Adipocyte (in vitro differentiated cells): Measurements from ENCODE around the gene MSX2.

Source experiments
- DNase-seq: peaks from one replicate; pipeline ENCODE4 v3.0.0-alpha.2; 2015; ENCODE audit warnings: low read depth
- H3K27me3 ChIP-seq: replicated peaks from 2 replicates; pipeline ENCODE4 v1.7.0; 2013; ENCODE audit warnings: mild to moderate bottlenecking, low read length, moderate library complexity; ENCODE audit not compliant: control insufficient read depth, insufficient read depth
- H3K36me3 ChIP-seq: 2 replicates; pipeline ENCODE4 v1.7.0; 2013; ENCODE audit warnings: low read length, mild to moderate bottlenecking, moderate library complexity; ENCODE audit not compliant: control insufficient read depth, insufficient read depth, severe bottlenecking
- H3K4me1 ChIP-seq: 2 replicates; pipeline ENCODE4 v1.7.0; 2013; ENCODE audit warnings: mild to moderate bottlenecking, low read length, moderate library complexity; ENCODE audit not compliant: control insufficient read depth, insufficient read depth
- H3K4me3 ChIP-seq: 2 replicates; pipeline ENCODE4 v1.7.0; 2013; ENCODE audit warnings: mild to moderate bottlenecking, low read length, moderate library complexity
- H3K9ac ChIP-seq: 2 replicates; pipeline ENCODE4 v1.7.0; 2013; ENCODE audit warnings: mild to moderate bottlenecking, low read length, moderate library complexity
- H3K9me3 ChIP-seq: 2 replicates; pipeline ENCODE4 v1.7.0; 2013; ENCODE audit warnings: mild to moderate bottlenecking, low read length, moderate library complexity; ENCODE audit not compliant: control insufficient read depth

MSX2 gene

GRCh38 chr5:174764309-174764708, 39.9 kb downstream of the MSX2 start:
- Histone ChIP-seq H3K36me3 (no peaks in the 10 kb centered on the region), H3K9me3 (no peaks in the 10 kb centered on the region), H3K27me3 (peaks cover 7% of the 10 kb centered on the region), H3K4me3 (no peak overlapping the region), H3K4me1 (no peaks in the 10 kb centered on the region), H3K9ac (no peak overlapping the region)
- DNase-seq = no peak

GRCh38 chr5:174765540-174765939, 41.2 kb downstream of the MSX2 start:
- DNase-seq = no peak
- no peaks in the 10 kb centered on the region for H3K4me1 ChIP-seq
- no peak overlapping the region for H3K9ac ChIP-seq
- no peaks in the 10 kb centered on the region for H3K36me3 ChIP-seq
- H3K27me3 ChIP-seq = peaks cover 12% of the 10 kb centered on the region
- no peak overlapping the region for H3K4me3 ChIP-seq
- H3K9me3 ChIP-seq = no peaks in the 10 kb centered on the region

DNA sequence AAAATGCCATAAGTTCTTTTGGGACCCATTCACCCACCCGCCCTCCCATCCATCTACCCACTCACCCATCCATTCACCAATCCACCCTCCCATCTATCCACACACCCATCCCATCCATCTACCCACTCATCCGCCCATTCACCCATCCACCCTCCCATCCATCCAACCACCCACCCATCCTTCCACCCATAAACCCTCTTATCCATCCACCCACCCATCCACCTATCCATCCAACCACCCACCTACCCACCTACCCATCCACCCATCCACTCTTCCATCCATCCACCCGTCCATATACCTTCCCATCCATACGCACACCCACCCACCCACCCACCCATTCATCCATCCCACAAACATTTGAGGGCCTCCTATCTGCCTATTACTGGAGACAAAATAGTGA, 43.3 kb downstream of the MSX2 start:
- peaks cover 26% of the 10 kb centered on the region for H3K27me3 ChIP-seq
- no peak overlapping the region for H3K9ac ChIP-seq
- no peaks in the 10 kb centered on the region for H3K36me3 ChIP-seq
- H3K4me1 ChIP-seq = no peaks in the 10 kb centered on the region
- DNase-seq = no peak
- no peak overlapping the region for H3K4me3 ChIP-seq
- peaks cover 5% of the 10 kb centered on the region for H3K9me3 ChIP-seq

DNA sequence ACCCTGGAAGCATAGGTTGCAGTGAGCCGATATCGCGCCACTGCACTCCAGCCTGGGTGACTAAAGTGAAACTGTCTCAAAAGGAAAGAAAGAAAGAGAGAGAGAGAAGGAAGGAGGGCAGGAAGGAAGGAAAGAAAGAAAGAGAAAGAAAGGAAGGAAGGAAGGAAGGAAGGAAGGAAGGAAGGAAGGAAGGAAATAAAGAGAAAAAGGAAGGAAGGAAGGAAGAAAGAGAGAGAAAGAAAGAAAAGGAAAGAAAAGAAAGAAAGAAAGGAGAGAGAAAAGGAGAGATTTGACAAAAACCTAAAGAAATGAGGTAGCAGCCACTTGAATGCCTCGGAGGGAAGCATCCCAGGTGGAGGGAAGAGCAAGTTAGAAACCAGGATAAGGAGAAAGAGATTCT, 44.6 kb downstream of the MSX2 start:
- Histone ChIP-seq H3K4me3 (no peak overlapping the region), H3K9ac (no peak overlapping the region), H3K4me1 (no peaks in the 10 kb centered on the region), H3K9me3 (peaks cover 8% of the 10 kb centered on the region), H3K36me3 (no peaks in the 10 kb centered on the region), H3K27me3 (peaks cover 38% of the 10 kb centered on the region)
- DNase-seq = no peak

GRCh38 chr5:174773371-174773770, 49.0 kb downstream of the MSX2 start:
- Histone ChIP-seq H3K4me1 (peaks cover 4% of the 10 kb centered on the region), H3K4me3 (no peak overlapping the region), H3K9me3 (peaks cover 8% of the 10 kb centered on the region), H3K27me3 (peaks cover 48% of the 10 kb centered on the region), H3K9ac (no peak overlapping the region), H3K36me3 (no peaks in the 10 kb centered on the region)
- DNase-seq = no peak

- H3K9me3 ChIP-seq = peaks cover 8% of the 10 kb centered on the region
- H3K4me1 ChIP-seq = peaks cover 4% of the 10 kb centered on the region
- peak; percentile 11 for DNase-seq
- H3K4me3 ChIP-seq = no peak overlapping the region
- peaks cover 42% of the 10 kb centered on the region for H3K27me3 ChIP-seq
- no peak overlapping the region for H3K9ac ChIP-seq
- H3K36me3 ChIP-seq = no peaks in the 10 kb centered on the region
These were observed 50.7 kb downstream of the MSX2 start for GRCh38 chr5:174775081-174775480.

DNA sequence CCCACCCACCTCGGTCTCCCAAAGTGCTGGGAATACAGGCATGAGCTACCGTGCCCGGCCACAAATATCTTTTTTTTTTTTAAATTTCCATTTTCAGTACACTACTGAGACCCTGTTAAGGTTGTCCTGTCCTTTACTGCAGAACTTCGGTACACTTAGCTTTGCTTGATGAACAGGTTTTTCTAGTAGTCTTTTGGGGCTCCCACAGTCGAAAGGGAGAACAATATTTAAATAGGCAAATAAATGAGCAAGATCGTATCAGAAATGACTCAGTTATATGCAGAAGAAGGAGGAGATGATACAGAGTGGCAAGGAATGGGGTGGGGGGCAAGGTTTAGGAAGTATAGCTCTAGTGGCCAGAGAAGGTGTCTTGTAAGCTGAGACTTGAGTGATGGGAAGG, 52.7 kb downstream of the MSX2 start:
- Histone ChIP-seq H3K4me3 (no peak overlapping the region), H3K4me1 (peaks cover 4% of the 10 kb centered on the region), H3K9ac (no peak overlapping the region), H3K27me3 (peaks cover 32% of the 10 kb centered on the region), H3K36me3 (no peaks in the 10 kb centered on the region), H3K9me3 (peaks cover 6% of the 10 kb centered on the region)
- DNase-seq = no peak

DNA sequence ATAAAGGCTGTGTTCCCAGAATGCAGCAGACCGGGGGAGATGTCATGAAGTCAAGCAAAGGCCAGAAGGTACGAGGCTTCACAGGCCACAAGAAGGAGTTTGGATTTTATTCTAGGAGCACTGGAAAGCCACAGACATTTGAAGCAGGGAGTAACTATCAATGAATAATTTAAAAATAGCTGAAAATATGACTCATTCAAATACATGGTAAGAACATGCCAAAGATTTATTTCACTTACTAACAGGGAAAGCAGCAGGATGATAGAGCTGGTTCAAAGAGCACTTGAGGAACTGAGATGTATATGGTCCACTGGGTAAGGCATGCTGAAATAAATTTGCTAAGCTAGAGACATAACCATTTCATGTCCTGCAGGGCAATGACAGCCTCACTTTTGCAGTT, 53.2 kb downstream of the MSX2 start:
- H3K9me3 ChIP-seq = peaks cover 3% of the 10 kb centered on the region
- H3K4me3 ChIP-seq = no peak overlapping the region
- H3K9ac ChIP-seq = no peak overlapping the region
- no peak for DNase-seq
- peaks cover 4% of the 10 kb centered on the region for H3K4me1 ChIP-seq
- H3K36me3 ChIP-seq = no peaks in the 10 kb centered on the region
- peaks cover 29% of the 10 kb centered on the region for H3K27me3 ChIP-seq
